Stimulated activated CD8-positive, alpha-beta memory T cell treated with anti-CD3 and anti-CD28 coated beads, Interleukin-4, amount 100 ng/mL, for 48 hours (primary cell): ENCODE measurements around the gene SF3B6.

Source experiments
- DNase-seq: peaks from one replicate; pipeline ENCODE4 v3.0.0-alpha.2; 2020

The SF3B6 gene

GRCh38 chr2:24017711-24018110 lies 58.4 kb downstream of the SF3B6 start:
- no peak for DNase-seq
